DMS114 treated with DMSO at 0.1 percent for 48 hours (cell line): ENCODE measurements around the gene DCC.

Experiments used
- DNase-seq: peaks from one replicate; lab custom pipeline; 2025; ENCODE audit not compliant: unreplicated experiment; lab: John Stamatoyannopoulos, UW

The DCC gene

GRCh38 chr18:52812834-52813233 is 472.8 kb downstream of the DCC start:
- DNase-seq, result no peak

- no peak for DNase-seq
Observed at GRCh38 chr18:52813635-52814416, 473.8 kb downstream of the DCC start.

- DNase-seq, result no peak
Observed at GRCh38 chr18:52815651-52816050, 475.7 kb downstream of the DCC start.

- DNase-seq, result no peak
Observed at GRCh38 chr18:52816121-52816520, 476.1 kb downstream of the DCC start.

GRCh38 chr18:52822160-52822559 is 482.2 kb downstream of the DCC start:
- no peak for DNase-seq

GRCh38 chr18:52824126-52824525 is 484.1 kb downstream of the DCC start:
- DNase-seq, result no peak

GRCh38 chr18:52826994-52827393 is 487.0 kb downstream of the DCC start:
- DNase-seq, result no peak

GRCh38 chr18:52829320-52829719 is 489.3 kb downstream of the DCC start:
- no peak for DNase-seq

- DNase-seq, result no peak
Observed at GRCh38 chr18:52829876-52830405, 489.9 kb downstream of the DCC start.

- no peak for DNase-seq
Observed at GRCh38 chr18:52844323-52844722, 504.3 kb downstream of the DCC start.

GRCh38 chr18:52845036-52845435 is 505.0 kb downstream of the DCC start:
- no peak for DNase-seq

- DNase-seq, result no peak
Observed at GRCh38 chr18:52850031-52850560, 510.1 kb downstream of the DCC start.

GRCh38 chr18:52861558-52861957 is 521.6 kb downstream of the DCC start:
- no peak for DNase-seq

GRCh38 chr18:52869349-52869923 is 529.4 kb downstream of the DCC start:
- DNase-seq, result no peak

GRCh38 chr18:52869942-52870907 is 530.2 kb downstream of the DCC start:
- no peak for DNase-seq

- no peak for DNase-seq
Observed at GRCh38 chr18:52874774-52875173, 534.8 kb downstream of the DCC start.

GRCh38 chr18:52875725-52876124 is 535.7 kb downstream of the DCC start:
- DNase-seq, result no peak

- no peak for DNase-seq
Observed at GRCh38 chr18:52888014-52888413, 548.0 kb downstream of the DCC start.

- DNase-seq, result no peak
Observed at GRCh38 chr18:52894801-52895200, 554.8 kb downstream of the DCC start.

- no peak for DNase-seq
Observed at GRCh38 chr18:52897611-52898484, 557.9 kb downstream of the DCC start.
